Measurements from ENCODE around the gene PPP2R1B.

Gene PPP2R1B

DNA sequence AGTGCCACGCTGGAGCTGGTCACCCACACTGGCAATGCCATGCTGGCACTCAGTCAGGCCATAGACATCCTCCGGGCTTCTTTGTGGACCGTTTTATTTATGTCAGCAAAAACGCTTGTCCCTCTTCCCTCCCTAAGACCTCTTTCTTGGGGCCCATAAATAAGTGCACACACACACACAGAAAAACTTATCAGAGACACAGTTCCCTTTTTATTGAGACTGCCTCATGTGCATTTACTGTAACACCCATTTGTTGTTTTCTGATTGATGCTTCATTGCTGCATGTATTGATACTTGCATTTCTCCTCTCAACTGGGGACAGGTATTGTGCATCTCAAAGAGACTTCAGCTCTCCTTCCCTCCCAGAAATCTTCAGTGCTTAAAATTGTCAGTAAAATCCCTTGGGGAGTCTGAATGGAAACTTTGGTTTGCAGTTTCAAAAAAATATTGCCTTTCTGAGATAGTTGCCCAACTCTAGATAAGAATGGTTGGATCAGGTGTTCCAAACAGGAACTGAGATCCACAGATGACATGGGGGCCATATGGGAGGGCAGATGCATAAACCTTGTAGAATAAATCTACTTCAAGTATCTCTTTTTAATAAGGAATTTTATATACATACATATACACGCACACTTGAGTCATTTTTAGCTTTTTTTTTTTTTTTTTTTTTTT is 50.9 kb downstream of the PPP2R1B start:
- TF ChIP-seq, protein P1, sequence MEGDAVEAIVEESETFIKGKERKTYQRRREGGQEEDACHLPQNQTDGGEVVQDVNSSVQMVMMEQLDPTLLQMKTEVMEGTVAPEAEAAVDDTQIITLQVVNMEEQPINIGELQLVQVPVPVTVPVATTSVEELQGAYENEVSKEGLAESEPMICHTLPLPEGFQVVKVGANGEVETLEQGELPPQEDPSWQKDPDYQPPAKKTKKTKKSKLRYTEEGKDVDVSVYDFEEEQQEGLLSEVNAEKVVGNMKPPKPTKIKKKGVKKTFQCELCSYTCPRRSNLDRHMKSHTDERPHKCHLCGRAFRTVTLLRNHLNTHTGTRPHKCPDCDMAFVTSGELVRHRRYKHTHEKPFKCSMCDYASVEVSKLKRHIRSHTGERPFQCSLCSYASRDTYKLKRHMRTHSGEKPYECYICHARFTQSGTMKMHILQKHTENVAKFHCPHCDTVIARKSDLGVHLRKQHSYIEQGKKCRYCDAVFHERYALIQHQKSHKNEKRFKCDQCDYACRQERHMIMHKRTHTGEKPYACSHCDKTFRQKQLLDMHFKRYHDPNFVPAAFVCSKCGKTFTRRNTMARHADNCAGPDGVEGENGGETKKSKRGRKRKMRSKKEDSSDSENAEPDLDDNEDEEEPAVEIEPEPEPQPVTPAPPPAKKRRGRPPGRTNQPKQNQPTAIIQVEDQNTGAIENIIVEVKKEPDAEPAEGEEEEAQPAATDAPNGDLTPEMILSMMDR (IDR thresholded peaks at IDR 0.05; ENCODE audit: low read depth, low read length, missing control alignments): no peak
- no peak overlapping the region for H3K4me3 ChIP-seq (replicated peaks; ENCODE audit: low read depth, low read length)
- DNase-seq (ENCODE audit: extremely low read depth, low read depth): no peak

DNA sequence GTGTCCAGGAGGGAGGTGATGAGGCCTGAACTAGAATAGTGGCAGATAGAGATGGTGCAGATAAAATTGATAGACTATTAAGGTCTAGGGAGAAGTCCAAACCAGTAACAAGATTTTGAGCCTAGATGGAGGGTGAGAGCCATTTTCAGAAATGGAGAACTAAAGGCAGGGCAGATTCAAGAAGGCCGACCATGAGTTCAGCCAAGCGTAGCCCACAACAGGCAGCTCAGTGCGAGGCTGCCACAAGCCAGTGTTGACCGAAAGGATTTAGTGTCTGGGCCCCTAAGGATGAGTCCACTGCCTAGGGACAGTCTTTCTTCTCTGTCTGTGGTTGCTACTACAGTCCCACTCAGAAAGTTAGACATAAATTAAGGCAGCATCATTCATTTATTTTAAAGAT is 51.7 kb downstream of the PPP2R1B start:
- no peak overlapping the region for H3K4me3 ChIP-seq (replicated peaks; ENCODE audit: low read depth, low read length)
- DNase-seq (ENCODE audit: extremely low read depth, low read depth): no peak
- TF ChIP-seq, protein P1 (IDR thresholded peaks at IDR 0.05; ENCODE audit: low read depth, low read length, missing control alignments): no peak

DNA sequence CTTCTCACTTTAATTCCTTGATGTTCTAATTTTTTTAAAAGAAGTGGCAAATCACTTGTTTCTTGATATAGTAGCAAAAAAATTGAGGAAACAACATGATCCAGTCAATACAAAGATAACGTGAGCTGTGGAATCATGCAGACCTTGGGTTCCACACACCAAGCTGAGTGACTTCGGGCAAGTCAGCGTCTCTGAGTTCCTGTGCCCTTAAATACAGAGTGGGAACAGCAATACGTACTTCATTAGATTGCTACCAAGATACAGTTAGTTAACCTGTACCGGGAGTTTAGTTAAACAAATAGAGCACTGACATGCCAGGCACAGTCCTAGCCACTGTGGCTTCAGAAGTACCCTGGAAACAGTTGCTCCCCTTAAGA is 58.5 kb downstream of the PPP2R1B start:
- TF ChIP-seq, protein P1 (IDR thresholded peaks at IDR 0.05; ENCODE audit: low read depth, low read length, missing control alignments): no peak
- DNase-seq (ENCODE audit: extremely low read depth, low read depth): no peak
- no peak overlapping the region for H3K4me3 ChIP-seq (replicated peaks; ENCODE audit: low read depth, low read length)

DNA sequence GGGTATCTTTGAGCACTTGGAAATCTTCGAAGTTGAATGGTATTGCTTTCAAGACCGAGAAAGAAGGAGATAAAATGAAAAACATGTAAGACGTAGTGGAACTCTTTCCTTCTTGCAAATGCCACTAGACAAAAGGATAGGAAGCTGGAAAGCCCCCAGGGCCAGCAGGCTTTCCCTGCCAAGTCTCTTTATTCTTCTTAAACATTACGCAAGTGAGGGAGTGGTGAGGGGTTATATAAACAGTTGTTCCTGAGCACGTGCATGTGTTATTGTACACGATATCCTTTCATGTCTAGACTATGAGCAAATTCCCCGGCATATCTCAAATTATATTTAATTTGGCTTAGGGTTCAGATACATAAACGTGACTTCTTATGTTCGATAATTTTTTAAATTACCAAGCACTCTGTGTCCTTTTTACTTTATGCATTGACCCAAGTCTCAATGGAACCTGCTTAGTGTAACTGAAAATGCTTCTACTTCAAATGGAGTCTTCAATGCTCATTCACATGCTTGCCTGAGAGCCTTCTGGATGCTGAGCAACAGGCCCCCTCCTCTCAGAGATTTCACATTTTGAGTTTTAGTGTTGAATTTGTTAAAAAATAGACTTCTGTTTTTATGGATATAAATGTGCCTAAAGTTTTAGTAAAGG is 59.0 kb downstream of the PPP2R1B start:
- no peak overlapping the region for H3K4me3 ChIP-seq (replicated peaks; ENCODE audit: low read depth, low read length)
- DNase-seq (ENCODE audit: extremely low read depth, low read depth): peak; percentile 54
- TF ChIP-seq, protein P1 (IDR thresholded peaks at IDR 0.05; ENCODE audit: low read depth, low read length, missing control alignments): no peak

DNA sequence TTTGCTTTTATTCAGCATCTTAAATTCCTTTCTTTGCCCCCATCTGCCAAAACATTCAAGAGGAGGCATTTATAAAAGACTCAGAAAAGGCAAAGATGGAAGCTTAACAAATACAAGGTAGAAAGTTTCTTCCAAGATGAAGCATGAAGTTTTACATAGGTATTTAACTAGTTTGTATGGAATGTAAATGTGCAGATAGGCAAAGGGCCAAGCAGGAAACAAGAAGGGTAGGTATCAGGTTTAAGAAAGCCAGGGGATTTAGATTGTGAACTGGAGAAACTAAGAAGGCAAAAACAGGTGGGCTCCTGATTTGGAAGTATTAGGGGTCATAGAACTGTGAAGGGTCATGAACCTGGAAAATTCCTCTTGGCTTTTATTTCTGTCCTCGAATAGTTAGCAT is 62.6 kb downstream of the PPP2R1B start:
- no peak for DNase-seq (ENCODE audit: extremely low read depth, low read depth)
- TF ChIP-seq, protein P1 (IDR thresholded peaks at IDR 0.05; ENCODE audit: low read depth, low read length, missing control alignments): no peak
- H3K4me3 ChIP-seq (replicated peaks; ENCODE audit: low read depth, low read length): no peak overlapping the region

DNA sequence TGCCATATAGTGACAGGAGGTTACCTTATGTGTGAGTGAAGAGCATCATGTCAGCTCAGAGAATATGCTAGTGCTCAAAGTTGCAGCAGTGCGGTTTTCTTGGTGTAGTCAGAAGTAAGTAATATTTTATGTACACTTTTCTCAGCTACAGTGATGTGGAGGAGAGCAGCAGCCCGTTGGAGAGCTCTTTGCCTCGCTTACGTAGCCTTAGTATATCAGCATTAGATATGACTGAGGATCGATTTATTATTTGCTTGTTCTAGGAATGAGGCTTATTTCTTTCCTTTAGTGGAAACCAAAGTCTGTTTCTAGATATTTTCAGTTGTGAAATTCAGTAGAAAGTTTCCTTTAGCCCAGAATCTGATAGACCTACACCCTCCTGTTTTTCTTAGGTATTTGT is 63.6 kb downstream of the PPP2R1B start:
- H3K4me3 ChIP-seq (replicated peaks; ENCODE audit: low read depth, low read length): no peak overlapping the region

More for the DNA sequence above, 63.6 kb downstream of the PPP2R1B start:
- no peak for DNase-seq (ENCODE audit: extremely low read depth, low read depth)
- TF ChIP-seq, protein P1 (IDR thresholded peaks at IDR 0.05; ENCODE audit: low read depth, low read length, missing control alignments): no peak

Measured in HFF-Myc (cell line).